Naive B cell (primary cell): ENCODE results near the gene KRT13. TPM values are rescaled to one million over a fixed set of nuclear protein-coding genes. Genes with fewer than 3 reads are reported as not detected.

Source experiments
- ATAC-seq, 2 donors: fragments of 150-1000 bp; cut with Tn5 transposase; 2 replicates each; pipeline ENCODE4 v1.10.0; 2021; ENCODE audit warnings: low read depth in 2 of 2, mild to moderate bottlenecking in 2 of 2, moderate library complexity in 2 of 2
- DNase-seq: peaks from one replicate; pipeline ENCODE4 v3.0.0; 2022
- H3K27ac Mint-ChIP-seq, 6 donors: one replicate each; pipeline ENCODE4 v1.8.0; 2020 to 2022; ENCODE audit warnings: mild to moderate bottlenecking in 6 of 6, mixed read lengths in 6 of 6, moderate library complexity in 5 of 6, inconsistent platforms in 2 of 6
- H3K27me3 Mint-ChIP-seq, 3 donors: one replicate each; pipeline ENCODE4 v1.8.0; 2021 to 2022; ENCODE audit warnings: mixed read lengths in 3 of 3, mild to moderate bottlenecking in 1 of 3
- H3K36me3 Mint-ChIP-seq, 2 donors: one replicate each; pipeline ENCODE4 v1.8.0; 2020 to 2022; ENCODE audit warnings: mixed read lengths in 2 of 2, inconsistent platforms in 1 of 2, mild to moderate bottlenecking in 1 of 2
- H3K4me1 Mint-ChIP-seq, 3 donors: one replicate each; pipeline ENCODE4 v1.8.0; 2020 to 2022; ENCODE audit warnings: mixed read lengths in 3 of 3, inconsistent platforms in 1 of 3, mild to moderate bottlenecking in 1 of 3, moderate library complexity in 1 of 3
- H3K4me3 Mint-ChIP-seq, 8 donors: one replicate each; pipeline ENCODE4 v1.8.0; 2020 to 2022; ENCODE audit warnings: mild to moderate bottlenecking in 8 of 8, mixed read lengths in 8 of 8, moderate library complexity in 8 of 8, inconsistent platforms in 2 of 8
- H3K9me3 Mint-ChIP-seq, 7 donors: one replicate each; pipeline ENCODE4 v1.8.0; 2020 to 2022; ENCODE audit warnings: mixed read lengths in 7 of 7, mild to moderate bottlenecking in 5 of 7, inconsistent platforms in 2 of 7, moderate library complexity in 1 of 7
- polyA plus RNA-seq, 6 donors: library from polyadenylated mRNA; unstranded; fragments of 300-500 nt; fragmentation: Illumina TruSeq; gene quantifications; one replicate each; pipeline ENCODE4 v1.2.3, GENCODE V29; 2021; ENCODE audit warnings: low read depth in 6 of 6

KRT13 gene
- polyA plus RNA-seq, 6 donors from 2014 or later: not detected

DNA sequence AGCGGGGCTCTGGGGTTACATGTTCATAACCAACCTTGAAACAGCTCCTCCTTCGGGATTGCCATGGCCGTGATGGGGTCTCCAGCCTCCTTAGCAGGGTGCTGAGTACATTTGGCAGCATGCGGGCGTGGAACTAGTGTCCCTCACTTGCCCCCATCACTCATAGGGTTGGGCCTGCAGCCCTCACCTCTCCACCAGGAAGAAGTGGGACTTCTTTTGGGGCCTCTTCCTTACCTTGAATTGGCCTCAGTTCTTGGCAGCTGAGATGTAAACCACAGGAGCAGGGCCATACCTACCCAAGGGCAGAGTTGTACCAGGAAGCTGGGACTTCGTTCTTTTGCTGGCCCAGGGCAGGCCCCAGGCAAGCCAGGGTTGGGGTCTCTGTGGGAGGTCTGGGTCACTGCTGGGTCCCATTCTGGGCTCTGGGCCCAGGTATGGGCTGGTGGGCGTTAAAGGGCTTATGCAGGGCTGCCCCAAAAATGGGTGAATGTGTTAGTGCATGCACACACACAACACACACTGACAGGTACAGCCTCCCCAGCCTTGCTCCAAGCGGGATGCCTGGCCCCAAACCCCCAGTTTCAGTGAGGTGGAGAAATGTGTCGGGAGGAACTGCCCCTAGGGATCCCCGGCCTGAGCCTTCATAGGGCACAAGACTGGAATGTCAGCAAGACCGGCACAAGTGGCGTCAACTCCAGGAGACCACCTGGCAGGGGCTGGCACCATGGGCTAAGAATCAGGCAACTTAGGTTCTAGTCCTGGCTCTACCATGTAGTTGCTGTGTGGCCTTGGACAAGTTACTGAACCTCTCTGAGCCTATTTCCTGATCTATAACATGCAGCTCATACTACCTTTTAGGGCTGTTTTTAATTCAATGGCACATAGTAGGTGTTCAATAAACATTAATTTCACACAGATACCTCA is 17.2 kb upstream of the KRT13 start:
- ATAC-seq (no peak), DNase-seq (no peak)
- Mint-ChIP-seq H3K9me3 (peaks cover 0 to 4% (median 0%) of the 10 kb centered on the region in 7 donors), H3K36me3 (no peaks in the 10 kb centered on the region), H3K4me1 (peaks cover 4 to 7% (median 7%) of the 10 kb centered on the region in 3 donors), H3K4me3 (no peak overlapping the region), H3K27ac (no peak overlapping the region), H3K27me3 (peaks cover 22 to 73% (median 35%) of the 10 kb centered on the region in 3 donors)

DNA sequence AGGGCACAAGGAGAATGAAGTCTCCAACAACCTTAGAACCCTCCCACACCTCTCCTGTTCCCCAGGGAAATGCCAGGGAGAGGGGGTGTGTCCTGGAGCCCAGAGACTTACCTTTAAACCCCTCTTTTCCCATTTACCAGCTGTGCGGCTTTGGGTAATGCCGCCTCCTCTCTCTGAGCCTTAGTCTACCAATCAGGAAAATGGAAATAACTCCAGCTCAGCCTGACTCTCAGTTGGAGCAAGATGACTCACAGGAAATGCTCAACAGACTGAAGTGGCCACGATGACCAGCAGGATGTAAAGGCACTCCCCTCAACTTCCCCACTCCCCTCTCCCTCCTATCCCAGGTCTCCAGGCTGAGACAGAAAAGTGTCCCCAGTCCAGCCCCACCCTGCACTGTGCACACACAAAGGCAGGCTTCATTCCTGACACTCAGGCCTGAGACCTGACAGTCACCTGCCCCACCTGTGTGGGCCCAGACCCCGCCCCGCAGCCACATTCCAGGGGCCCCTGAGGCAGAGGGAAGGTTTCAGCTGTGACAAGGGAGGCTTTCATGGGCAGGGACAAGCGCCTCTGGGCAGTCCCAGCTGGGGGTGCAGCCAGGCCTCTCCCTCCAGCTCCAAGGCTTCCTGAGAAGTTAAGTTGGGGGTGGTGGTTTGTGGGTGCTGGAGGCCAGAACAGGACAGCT is 16.3 kb upstream of the KRT13 start:
- Mint-ChIP-seq H3K4me1 (no peaks in the 10 kb centered on the region), H3K27ac (no peak overlapping the region), H3K27me3 (peaks cover 22 to 72% (median 34%) of the 10 kb centered on the region in 3 donors), H3K36me3 (no peaks in the 10 kb centered on the region), H3K4me3 (no peak overlapping the region), H3K9me3 (peaks cover 0 to under 1% (median 0%) of the 10 kb centered on the region in 7 donors)
- ATAC-seq: no peak
- no peak for DNase-seq

DNA sequence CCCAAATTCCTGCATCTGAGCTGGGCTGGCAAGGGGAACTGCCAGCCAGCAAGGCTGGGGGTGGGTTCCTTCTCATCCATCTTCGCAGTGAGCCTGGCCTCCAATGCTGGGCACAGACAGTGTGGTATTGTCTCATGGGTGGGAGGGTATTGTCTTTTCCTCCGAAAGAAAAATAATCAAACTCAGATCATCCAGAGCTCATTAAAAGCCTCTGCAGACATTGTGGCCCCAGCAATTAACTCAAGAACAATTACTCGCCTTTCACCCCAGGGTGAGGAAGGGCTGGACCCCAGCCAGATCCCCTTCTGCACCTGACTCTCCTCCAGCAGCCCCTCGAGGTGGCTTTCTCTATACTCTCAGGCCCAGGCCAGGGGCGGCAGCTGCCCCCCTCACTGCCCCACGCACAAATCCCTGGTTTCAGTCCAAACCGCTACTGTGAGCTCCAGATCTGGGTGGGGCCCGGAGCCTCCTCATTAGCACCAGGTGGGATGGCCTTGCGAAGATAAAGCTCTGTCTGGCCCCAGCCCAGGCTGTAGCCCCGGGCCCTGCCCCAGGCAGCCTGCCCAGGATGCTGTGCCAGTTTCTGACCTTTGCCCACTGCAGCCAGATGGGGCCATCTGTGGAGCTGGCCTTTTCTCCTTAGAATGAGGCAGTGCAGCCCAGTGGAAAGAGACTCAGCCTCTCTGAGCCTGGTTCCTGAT is 15.6 kb upstream of the KRT13 start:
- Mint-ChIP-seq H3K4me1 (no peaks in the 10 kb centered on the region), H3K27ac (no peak overlapping the region), H3K4me3 (no peak overlapping the region), H3K36me3 (no peaks in the 10 kb centered on the region), H3K27me3 (peaks cover 19 to 70% (median 38%) of the 10 kb centered on the region in 3 donors), H3K9me3 (no peaks in the 10 kb centered on the region)
- DNase-seq (no peak), ATAC-seq (no peak)

DNA sequence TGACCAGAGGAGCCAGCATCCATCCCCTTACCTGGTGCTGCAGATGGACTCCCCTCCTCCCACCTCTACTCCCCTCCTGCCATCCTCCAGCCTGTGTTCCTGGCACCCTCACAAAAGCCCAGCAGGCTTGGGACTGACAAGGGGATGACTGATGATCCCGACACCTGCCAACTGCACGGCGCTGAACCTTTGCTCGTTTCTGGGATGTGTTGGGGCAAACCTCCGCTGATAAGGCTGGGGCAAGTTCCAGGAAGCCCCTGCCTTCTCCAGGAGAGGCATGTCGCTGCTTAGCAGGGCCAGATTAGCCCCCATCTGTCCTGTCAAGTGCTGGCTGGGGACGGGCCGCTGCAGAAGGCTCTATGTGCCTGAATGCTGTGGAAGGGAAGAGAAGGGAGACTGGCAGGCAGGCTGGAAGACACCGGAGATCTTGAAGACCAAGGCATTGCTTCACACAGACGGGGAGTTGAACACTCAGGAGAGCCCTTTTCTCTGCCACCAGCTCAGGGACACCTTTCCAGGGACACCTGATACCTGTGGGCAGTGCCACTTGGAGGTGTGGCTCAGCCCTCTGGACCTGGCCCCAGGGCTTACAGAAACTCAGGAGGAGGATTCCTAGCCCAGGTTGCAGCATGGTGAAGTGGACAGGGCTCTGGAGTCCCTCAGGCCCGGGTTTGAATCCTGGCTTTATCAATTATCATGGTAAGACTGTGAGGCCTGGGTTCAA is 14.3 kb upstream of the KRT13 start:
- Mint-ChIP-seq H3K27ac (no peak overlapping the region), H3K36me3 (no peaks in the 10 kb centered on the region), H3K4me3 (no peak overlapping the region), H3K4me1 (no peaks in the 10 kb centered on the region), H3K27me3 (peaks cover 17 to 66% (median 33%) of the 10 kb centered on the region in 3 donors), H3K9me3 (no peaks in the 10 kb centered on the region)
- ATAC-seq (no peak), DNase-seq (no peak)

DNA sequence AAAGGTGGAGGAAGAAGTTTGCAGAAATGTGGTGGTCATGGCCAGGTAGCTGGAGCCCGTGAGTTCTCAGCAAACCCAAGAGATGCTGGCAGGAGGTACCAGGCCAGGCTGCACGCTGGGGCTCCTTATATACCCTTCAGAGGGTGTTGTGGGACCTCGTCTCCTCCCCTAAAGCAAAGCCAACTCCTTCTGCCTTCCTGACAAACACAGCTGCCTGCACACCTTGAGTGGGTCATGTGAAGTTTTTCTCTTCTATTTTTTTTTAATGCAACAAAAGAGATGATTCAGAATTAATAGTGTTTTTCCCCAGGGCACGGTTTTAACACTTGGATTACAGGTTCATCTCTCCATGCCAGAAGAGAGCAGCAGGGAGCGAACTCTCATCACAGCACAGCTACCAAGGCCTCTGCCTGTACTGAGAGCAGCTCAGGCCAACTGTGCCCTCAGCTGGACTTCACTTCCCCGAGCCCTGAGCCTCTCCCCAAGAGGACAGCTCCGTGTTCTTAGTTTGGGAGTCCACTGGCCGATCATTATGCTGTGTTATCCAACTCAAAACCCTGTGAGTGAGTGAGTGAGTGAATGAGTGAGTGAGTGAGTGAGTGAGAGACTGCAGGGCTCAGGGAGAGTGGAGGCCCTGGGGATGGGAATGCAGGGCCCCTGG is 13.5 kb upstream of the KRT13 start, which contains the start of gene KRT15:
Gene KRT15, minus strand, starts transcription at position 102 of the 661 bp plus-strand sequence. Its CDS starts 63 bp downstream, at position 39.
- Mint-ChIP-seq H3K36me3 (no peaks in the 10 kb centered on the region), H3K4me3 (no peak within 1 kb of the TSS), H3K27ac (peak within 1 kb of the TSS in 1 of 6 donors; percentile 35), H3K9me3 (no peaks in the 10 kb centered on the region), H3K4me1 (no peaks in the 10 kb centered on the region), H3K27me3 (peaks cover 15 to 58% (median 33%) of the 10 kb centered on the region in 3 donors)
- no peak for ATAC-seq
- DNase-seq: no peak

DNA sequence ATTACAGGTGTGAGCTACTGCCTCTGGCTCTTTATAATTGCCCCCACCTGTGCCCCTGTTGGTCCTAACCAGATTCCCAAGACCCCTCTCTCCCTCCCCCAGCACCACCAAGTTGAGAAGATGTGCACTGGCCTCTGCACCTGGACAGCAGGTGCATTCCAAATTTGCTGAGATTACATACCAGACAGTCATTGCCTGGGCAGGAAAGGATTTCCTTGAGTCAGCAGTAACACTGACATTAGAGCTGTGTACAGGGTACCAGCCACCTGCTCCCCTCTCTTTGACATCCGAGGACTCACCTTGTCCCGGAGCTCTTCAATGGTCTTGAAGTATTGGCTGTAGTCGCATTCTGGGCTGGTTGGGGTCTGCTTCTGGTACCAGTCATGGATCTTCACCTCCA is 12.6 kb upstream of the KRT13 start:
- H3K27me3 Mint-ChIP-seq: peaks cover 8 to 49% (median 35%) of the 10 kb centered on the region in 3 donors
- H3K4me3 Mint-ChIP-seq: no peak overlapping the region
- DNase-seq: no peak
- H3K27ac Mint-ChIP-seq: no peak overlapping the region
- H3K4me1 Mint-ChIP-seq: no peaks in the 10 kb centered on the region
- no peak for ATAC-seq
- H3K36me3 Mint-ChIP-seq: no peaks in the 10 kb centered on the region
- no peaks in the 10 kb centered on the region for H3K9me3 Mint-ChIP-seq

DNA sequence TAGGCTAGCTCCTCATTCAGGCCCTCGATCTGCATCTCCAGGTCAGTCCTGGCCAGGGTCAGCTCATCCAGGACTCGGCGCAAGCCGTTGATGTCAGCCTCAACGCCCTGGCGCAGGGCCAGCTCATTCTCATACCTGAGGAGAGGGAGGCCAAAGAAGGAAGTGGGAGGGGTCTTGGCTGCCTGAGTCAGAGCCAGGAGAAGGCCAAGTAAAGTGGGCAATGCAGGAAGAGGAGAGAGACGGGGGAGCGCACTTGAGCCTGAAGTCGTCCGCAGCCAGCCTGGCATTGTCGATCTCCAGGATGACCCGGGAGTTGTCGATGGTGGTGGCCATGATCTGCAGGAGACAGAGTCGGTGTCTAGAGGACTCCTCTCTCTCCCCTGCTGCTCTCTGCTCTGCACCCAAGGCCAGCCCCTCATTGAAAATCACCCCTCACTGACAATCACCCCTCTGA is 11.4 kb upstream of the KRT13 start:
- H3K4me1 Mint-ChIP-seq: no peaks in the 10 kb centered on the region
- H3K4me3 Mint-ChIP-seq: no peak overlapping the region
- peak overlapping the region in 2 of 6 donors; percentile 56 to 93 for H3K27ac Mint-ChIP-seq
- no peak for DNase-seq
- no peaks in the 10 kb centered on the region for H3K9me3 Mint-ChIP-seq
- no peaks in the 10 kb centered on the region for H3K36me3 Mint-ChIP-seq
- H3K27me3 Mint-ChIP-seq: peaks cover 6 to 50% (median 43%) of the 10 kb centered on the region in 3 donors
- ATAC-seq: no peak

DNA sequence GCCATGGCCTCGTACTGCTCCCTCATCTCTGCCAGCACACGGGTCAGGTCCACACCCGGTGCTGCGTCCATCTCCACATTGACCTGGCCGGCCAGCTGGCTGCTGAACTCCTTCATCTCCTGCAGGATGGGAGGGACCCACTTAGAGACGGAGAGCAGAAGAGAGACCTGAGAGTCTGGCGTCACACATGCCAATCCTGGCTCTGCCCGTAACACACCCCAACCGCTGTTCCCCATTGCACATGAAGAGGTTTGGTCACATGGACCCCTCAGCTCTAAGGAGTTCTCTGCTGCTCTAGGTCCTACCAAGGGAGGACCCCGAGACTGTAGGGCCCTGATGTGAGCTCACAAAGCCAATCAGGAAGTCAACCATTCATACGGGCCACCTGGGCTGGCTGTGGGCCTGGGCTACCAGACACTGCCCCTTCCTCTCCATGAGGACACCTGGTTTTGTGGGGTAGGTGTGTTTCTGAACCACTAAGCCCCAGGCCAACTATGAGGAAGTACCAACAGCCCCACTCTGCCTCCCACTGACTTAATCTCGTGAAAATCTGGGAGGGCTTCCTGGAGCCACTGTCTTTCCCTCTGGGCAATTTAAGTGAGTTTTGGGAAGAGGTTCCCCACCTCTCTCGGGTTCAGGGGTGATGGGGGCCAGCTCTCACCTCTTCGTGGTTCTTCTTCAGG is 10.9 kb upstream of the KRT13 start:
- peaks cover 6 to 44% (median 43%) of the 10 kb centered on the region in 3 donors for H3K27me3 Mint-ChIP-seq
- H3K36me3 Mint-ChIP-seq: no peaks in the 10 kb centered on the region
- H3K4me3 Mint-ChIP-seq: peak overlapping the region in 1 of 8 donors; percentile 74
- H3K27ac Mint-ChIP-seq: no peak overlapping the region
- no peaks in the 10 kb centered on the region for H3K9me3 Mint-ChIP-seq
- DNase-seq: no peak
- no peaks in the 10 kb centered on the region for H3K4me1 Mint-ChIP-seq
- no peak for ATAC-seq

DNA sequence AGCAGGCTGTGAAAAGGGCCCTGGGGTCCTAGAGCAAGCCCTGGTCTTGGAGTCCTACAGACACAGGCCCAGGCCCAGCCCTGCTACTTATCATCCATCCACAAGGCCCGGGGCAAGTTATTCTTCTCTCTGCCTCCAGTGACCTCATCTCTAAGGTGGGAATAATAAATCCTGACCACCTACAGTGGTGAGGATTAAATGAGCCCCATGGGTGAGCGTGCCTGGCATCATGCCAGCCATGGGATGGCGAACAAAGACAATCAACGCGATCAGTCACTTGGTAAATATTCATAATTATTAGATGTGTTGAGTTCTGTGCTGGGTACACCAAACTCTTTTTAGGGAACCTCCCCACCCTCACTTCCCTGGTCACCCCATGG is 7.7 kb upstream of the KRT13 start:
- peaks cover 6 to 35% (median 34%) of the 10 kb centered on the region in 3 donors for H3K27me3 Mint-ChIP-seq
- DNase-seq (no peak), ATAC-seq (no peak)
- no peaks in the 10 kb centered on the region for H3K4me1 Mint-ChIP-seq
- no peak overlapping the region for H3K27ac Mint-ChIP-seq
- H3K36me3 Mint-ChIP-seq: no peaks in the 10 kb centered on the region
- H3K4me3 Mint-ChIP-seq: no peak overlapping the region
- no peaks in the 10 kb centered on the region for H3K9me3 Mint-ChIP-seq

DNA sequence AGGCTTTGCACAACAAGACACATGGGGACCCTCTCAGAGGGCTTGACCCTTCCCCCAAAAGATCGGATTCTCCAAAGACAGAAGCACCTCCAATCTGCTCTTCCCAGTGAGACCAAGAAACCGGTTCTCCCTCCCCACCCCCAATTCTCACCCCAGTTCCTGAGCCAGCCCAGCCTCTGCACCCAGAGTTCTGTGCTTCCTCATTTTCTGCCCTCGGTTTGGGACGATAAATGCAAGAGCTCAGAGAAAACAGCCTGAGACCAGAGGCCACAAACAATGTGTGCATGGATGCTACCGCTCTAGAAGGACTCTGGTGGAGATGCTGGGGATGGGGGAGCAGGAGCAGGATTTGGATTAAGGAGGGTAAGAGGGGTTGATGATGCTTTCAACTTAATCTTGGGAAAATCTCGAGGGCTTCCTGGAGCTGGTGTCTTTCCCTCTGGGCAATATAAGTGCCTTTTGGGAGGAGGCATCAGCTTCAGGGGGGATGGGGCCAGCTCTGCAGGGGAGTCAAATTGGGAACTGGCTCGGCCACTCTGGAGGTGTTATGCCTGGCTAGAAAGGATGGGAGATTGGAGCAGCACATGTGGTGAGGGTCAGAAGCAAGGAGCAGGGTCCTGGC is 7.2 kb upstream of the KRT13 start:
- DNase-seq (no peak), ATAC-seq (no peak)
- Mint-ChIP-seq H3K27ac (peak overlapping the region in 2 of 6 donors; percentile 33 to 71), H3K27me3 (peaks cover 6 to 38% (median 35%) of the 10 kb centered on the region in 3 donors), H3K9me3 (no peaks in the 10 kb centered on the region), H3K4me1 (no peaks in the 10 kb centered on the region), H3K36me3 (no peaks in the 10 kb centered on the region), H3K4me3 (no peak overlapping the region)

DNA sequence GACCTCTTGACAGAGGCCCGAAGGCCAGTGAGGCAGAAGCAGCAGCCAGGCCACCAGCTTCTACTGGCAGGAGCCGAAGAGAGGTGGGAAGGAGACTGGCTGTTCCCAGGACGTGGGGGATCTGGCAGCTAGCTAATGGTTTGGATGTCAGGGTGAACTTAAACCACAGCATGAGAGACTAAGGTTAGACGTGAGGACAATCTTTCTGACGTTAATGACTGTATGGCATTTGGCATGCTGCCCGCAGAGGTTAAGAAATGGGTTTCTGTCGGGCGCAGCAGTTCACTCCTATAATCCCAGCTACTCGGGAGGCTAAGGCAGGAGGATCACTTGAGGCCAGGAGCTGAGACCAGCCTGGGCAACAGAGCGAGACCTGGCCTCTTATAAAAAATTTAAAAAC is 6.3 kb upstream of the KRT13 start:
- H3K36me3 Mint-ChIP-seq: no peaks in the 10 kb centered on the region
- no peaks in the 10 kb centered on the region for H3K9me3 Mint-ChIP-seq
- H3K4me3 Mint-ChIP-seq: no peak overlapping the region
- H3K27ac Mint-ChIP-seq: no peak overlapping the region
- H3K27me3 Mint-ChIP-seq: peaks cover 6 to 32% (median 28%) of the 10 kb centered on the region in 3 donors
- ATAC-seq (no peak), DNase-seq (no peak)
- no peaks in the 10 kb centered on the region for H3K4me1 Mint-ChIP-seq

DNA sequence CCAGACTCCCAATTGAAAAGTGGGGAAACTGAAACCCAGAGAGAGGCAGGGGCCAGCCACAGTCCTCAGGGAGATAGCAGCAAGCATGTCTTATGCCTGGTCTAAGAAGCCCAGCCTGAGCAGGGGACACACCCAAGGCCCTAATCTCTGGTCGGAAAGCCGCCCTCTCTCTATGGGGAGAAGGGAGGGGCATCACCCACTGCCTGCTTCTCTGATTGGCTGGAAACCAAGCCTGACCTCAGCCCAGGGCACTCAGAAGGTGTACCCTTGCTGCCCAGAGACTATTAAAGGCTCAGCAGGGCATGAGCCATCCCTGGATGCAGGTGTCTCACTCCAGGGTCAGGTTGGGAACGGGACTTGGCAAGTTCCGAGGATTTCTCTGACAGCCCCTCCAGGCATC is 5.7 kb upstream of the KRT13 start:
- no peak for ATAC-seq
- H3K27ac Mint-ChIP-seq: no peak overlapping the region
- no peaks in the 10 kb centered on the region for H3K9me3 Mint-ChIP-seq
- H3K36me3 Mint-ChIP-seq: no peaks in the 10 kb centered on the region
- no peak for DNase-seq
- H3K4me1 Mint-ChIP-seq: peaks cover 0 to 5% (median under 1%) of the 10 kb centered on the region in 3 donors
- H3K27me3 Mint-ChIP-seq: peaks cover 6 to 32% (median 22%) of the 10 kb centered on the region in 3 donors
- no peak overlapping the region for H3K4me3 Mint-ChIP-seq
